Measurements from ENCODE around the gene SLC2A6. TPM values are rescaled to one million over a fixed set of nuclear protein-coding genes. Genes with fewer than 3 reads are reported as not detected.

SLC2A6 gene
- total RNA-seq, 4 donors from 2014 or later: 0.96 to 20.1 (median 3.4) TPM

DNA sequence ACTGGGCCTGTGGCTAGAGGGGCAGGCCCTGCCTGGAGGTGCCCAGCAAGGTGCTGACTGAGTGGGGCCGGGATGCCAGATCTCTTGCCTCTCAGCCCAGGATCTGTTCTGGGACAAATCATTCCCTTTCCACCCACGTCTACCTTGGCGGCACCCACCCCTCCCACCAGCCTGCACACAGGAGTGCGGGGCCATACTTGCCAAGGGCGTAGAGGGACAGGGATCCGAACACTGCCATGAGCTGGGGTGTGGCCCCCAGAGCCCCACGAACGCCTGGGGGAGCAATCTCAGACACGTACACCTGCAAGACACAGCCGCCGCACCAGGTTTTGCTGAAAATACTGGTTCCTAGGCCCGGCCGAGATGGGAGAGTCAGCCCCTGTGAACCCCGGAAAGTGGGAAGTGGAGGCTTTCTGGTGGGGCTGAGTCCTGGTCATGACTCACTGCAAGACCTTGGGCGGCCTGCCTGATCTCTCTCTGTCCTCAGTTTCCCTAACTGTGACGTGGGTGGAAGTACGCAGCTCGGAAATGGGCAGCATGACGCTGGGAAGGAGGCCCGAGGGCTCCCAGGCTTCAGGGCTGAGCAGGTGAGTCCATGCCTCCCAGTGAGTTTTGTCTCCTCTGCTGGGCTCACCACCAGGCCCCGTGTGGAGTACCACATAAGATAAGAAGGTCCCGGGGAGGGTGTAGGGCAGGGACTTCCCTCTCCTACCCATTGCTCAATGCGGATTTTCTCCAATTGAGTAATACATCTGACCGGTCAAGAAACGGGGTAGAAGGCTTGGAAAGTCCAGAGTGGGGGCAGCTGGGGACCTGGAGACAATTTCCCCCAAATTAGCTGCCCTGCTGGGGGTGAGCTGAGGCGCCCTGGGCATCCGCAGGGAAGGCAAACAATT is 2.6 kb downstream of the SLC2A6 start:
- no peak for DNase-seq
- no peak overlapping the region for H3K27ac ChIP-seq

DNA sequence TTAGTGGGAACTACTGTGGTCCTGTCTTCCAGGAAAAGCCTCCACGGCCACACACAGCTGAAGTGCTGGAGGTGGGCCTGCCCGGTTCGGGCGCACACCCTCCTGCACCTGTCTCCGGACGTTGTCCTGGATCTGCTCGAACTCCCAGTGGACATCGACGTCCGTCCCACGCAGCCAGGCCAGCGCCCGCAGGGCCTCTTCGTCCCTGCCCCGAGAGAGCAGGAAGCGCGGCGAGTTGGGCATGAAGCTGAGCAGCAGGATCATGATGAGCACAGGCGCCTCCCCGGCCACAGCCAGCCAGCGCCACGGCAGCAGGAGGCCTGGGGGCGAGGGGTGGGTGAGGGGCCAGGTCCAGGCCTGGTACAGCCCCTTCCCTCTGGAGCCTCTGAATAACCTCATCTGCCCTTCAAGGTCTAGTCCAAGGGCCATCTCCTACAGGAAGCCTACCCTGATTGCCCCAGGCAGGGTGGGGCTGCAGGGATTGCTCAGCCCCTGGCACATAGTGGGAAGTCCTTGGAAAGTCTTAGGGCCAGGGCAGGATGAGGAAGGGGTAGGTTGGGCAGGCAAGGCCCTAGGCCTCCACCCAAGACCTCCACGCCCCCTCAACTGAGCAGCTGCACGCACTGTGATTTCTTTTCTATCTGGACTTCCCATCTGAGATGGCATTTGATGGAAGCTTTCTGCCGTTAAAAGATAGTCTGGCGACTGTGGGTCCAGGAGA is 3.4 kb downstream of the SLC2A6 start:
- in situ Hi-C loops (cut with MboI; ENCODE audit: low pct_ligation_motif_present in 1 of 4, low pct_unique_long_range_greater_than_20kb in 1 of 4, low sequenced_read_pairs in 3 of 4): loop anchor here in 1 of 4 donors (25.0 kb wide), 1 partner anchor 288 kb away; no protein-coding TSS in a partner anchor
- Histone ChIP-seq H3K27ac (no peak overlapping the region), H3K36me3 (no peaks in the 10 kb centered on the region), H3K27me3 (peaks cover 10% of the 10 kb centered on the region), H3K9me3 (no peaks in the 10 kb centered on the region), H3K4me3 (no peak overlapping the region), H3K4me1 (peaks cover 7 to 35% (median 24%) of the 10 kb centered on the region in 4 donors)
- TF ChIP-seq POLR2AphosphoS5 (IDR thresholded peaks at IDR 0.05): no peak
- no peak for TF ChIP-seq EP300 (IDR thresholded peaks at IDR 0.05; ENCODE audit: low read depth)
- no peak for TF ChIP-seq POLR2A (IDR thresholded peaks at IDR 0.05)
- TF ChIP-seq, protein P1, sequence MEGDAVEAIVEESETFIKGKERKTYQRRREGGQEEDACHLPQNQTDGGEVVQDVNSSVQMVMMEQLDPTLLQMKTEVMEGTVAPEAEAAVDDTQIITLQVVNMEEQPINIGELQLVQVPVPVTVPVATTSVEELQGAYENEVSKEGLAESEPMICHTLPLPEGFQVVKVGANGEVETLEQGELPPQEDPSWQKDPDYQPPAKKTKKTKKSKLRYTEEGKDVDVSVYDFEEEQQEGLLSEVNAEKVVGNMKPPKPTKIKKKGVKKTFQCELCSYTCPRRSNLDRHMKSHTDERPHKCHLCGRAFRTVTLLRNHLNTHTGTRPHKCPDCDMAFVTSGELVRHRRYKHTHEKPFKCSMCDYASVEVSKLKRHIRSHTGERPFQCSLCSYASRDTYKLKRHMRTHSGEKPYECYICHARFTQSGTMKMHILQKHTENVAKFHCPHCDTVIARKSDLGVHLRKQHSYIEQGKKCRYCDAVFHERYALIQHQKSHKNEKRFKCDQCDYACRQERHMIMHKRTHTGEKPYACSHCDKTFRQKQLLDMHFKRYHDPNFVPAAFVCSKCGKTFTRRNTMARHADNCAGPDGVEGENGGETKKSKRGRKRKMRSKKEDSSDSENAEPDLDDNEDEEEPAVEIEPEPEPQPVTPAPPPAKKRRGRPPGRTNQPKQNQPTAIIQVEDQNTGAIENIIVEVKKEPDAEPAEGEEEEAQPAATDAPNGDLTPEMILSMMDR (IDR thresholded peaks at IDR 0.05): no peak
- no peak for DNase-seq
- 67 to 88% methylated on average over 1 to 16 of the region's 27 CpGs for WGBS, 2 donors (ENCODE audit: low coverage in 1 of 2)
- intact Hi-C loops (cut with DNase I; ENCODE audit: low total_unique reads): no loop called here

More for the DNA sequence above, 2.6 kb downstream of the SLC2A6 start:
- Histone ChIP-seq H3K27me3 (peaks cover 17% of the 10 kb centered on the region), H3K4me1 (peaks cover 7 to 27% (median 20%) of the 10 kb centered on the region in 4 donors), H3K36me3 (no peaks in the 10 kb centered on the region), H3K9me3 (no peaks in the 10 kb centered on the region), H3K4me3 (no peak overlapping the region)
- in situ Hi-C loops (cut with MboI; ENCODE audit: low pct_ligation_motif_present in 1 of 4, low pct_unique_long_range_greater_than_20kb in 1 of 4, low sequenced_read_pairs in 3 of 4) (loop anchor here in 1 of 4 donors (25.0 kb wide), 1 partner anchor 289 kb away; no protein-coding TSS in a partner anchor), intact Hi-C loops (cut with DNase I; ENCODE audit: low total_unique reads) (no loop called here)
- no peak for TF ChIP-seq EP300 (IDR thresholded peaks at IDR 0.05; ENCODE audit: low read depth)
- no peak for TF ChIP-seq POLR2A (IDR thresholded peaks at IDR 0.05)
- no peak for TF ChIP-seq POLR2AphosphoS5 (IDR thresholded peaks at IDR 0.05)
- TF ChIP-seq, protein P1 (IDR thresholded peaks at IDR 0.05): no peak
- WGBS, 2 donors (ENCODE audit: low coverage in 1 of 2): 79% methylated on average over 27 of the region's 27 CpGs; no CpG with 5 or more reads in 1 of the 2 donors

DNA sequence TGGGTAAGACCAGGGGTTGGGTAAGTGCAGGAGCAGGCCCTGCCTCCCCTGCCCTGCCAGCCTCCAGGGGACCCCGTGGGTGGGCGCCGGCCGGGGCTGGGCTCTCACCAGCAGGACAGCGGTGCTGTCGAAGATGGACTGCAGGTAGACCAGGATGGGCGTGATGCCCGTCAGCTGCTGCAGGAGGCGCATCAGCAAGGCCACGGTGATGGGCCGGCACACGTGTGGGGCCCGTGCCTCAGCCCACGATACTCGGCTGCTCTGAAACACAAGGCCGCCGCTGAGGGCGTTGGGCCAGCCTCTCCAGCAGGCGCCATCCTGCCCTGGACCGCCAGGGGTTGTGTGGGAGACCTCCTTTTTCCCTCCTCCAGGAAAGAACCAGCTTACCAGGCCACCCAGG is 4.0 kb downstream of the SLC2A6 start:
- H3K36me3 ChIP-seq: no peaks in the 10 kb centered on the region
- 81% methylated on average over 20 of the region's 20 CpGs; no CpG with 5 or more reads in 1 of the 2 donors for WGBS, 2 donors (ENCODE audit: low coverage in 1 of 2)
- intact Hi-C loops (cut with DNase I; ENCODE audit: low total_unique reads) (no loop called here), in situ Hi-C loops (cut with MboI; ENCODE audit: low pct_ligation_motif_present in 1 of 4, low pct_unique_long_range_greater_than_20kb in 1 of 4, low sequenced_read_pairs in 3 of 4) (loop anchor here in 1 of 4 donors (25.0 kb wide), 1 partner anchor 288 kb away; no protein-coding TSS in a partner anchor)
- H3K9me3 ChIP-seq: no peaks in the 10 kb centered on the region
- peaks cover 7 to 41% (median 25%) of the 10 kb centered on the region in 4 donors for H3K4me1 ChIP-seq
- H3K4me3 ChIP-seq: no peak overlapping the region
- TF ChIP-seq POLR2AphosphoS5 (IDR thresholded peaks at IDR 0.05) (no peak), EP300 (IDR thresholded peaks at IDR 0.05; ENCODE audit: low read depth) (no peak), POLR2A (IDR thresholded peaks at IDR 0.05) (no peak)
- TF ChIP-seq, protein P1 (IDR thresholded peaks at IDR 0.05): no peak
- no peak for DNase-seq
- no peak overlapping the region for H3K27ac ChIP-seq
- peaks cover 6% of the 10 kb centered on the region for H3K27me3 ChIP-seq

DNA sequence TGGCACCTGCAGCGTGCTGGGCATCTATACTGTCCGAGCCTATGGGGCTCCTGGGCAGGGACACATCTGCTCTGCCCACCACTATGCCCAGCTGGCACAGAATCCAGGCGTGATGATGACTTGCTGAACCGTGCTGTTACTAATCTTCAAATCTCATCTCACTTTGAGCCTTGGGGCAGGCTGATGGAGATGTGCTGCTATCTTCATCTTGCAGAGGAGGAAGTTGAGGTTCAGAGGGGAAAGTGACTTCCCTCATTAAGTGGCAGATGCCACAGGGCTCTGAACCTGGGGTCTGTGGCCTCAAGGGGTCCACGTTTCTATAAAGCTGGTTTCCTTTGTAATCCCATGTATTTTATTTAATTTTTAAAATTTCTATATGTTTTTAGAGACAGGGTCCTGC is 4.7 kb downstream of the SLC2A6 start:
- Histone ChIP-seq H3K9me3 (no peaks in the 10 kb centered on the region), H3K27ac (no peak overlapping the region), H3K36me3 (no peaks in the 10 kb centered on the region), H3K4me3 (no peak overlapping the region), H3K27me3 (peaks cover 6% of the 10 kb centered on the region), H3K4me1 (peaks cover 1 to 39% (median 20%) of the 10 kb centered on the region in 4 donors)
- WGBS, 2 donors (ENCODE audit: low coverage in 1 of 2): 66% methylated on average over 5 of the region's 5 CpGs; no CpG with 5 or more reads in 1 of the 2 donors
- DNase-seq: no peak
- TF ChIP-seq POLR2AphosphoS5 (IDR thresholded peaks at IDR 0.05) (no peak), EP300 (IDR thresholded peaks at IDR 0.05; ENCODE audit: low read depth) (no peak), POLR2A (IDR thresholded peaks at IDR 0.05) (no peak)
- TF ChIP-seq, protein P1 (IDR thresholded peaks at IDR 0.05): no peak
- in situ Hi-C loops (cut with MboI; ENCODE audit: low pct_ligation_motif_present in 1 of 4, low pct_unique_long_range_greater_than_20kb in 1 of 4, low sequenced_read_pairs in 3 of 4): no loop called here
- intact Hi-C loops (cut with DNase I; ENCODE audit: low total_unique reads): no loop called here
